WTC11 (cell line): Measurements from ENCODE around the gene SLC24A3. TPM values are rescaled to one million over a fixed set of nuclear protein-coding genes. Genes with fewer than 3 reads are reported as not detected.

ENCODE experiments used
- ATAC-seq: fragments of 200-7000 bp; cut with Tn5 transposase; 2 replicates; pipeline ENCODE4 v1.10.0; 2021; ENCODE audit warnings: mild to moderate bottlenecking, moderate library complexity
- CTCF ChIA-PET: fragments of 300-600 bp; sonication (Branson Sonifier 250); formaldehyde crosslinking; loops from one replicate; lab custom pipeline; 2021; ENCODE audit warnings: antibody characterized with exemption; lab: Charles Lee
- POLR2A ChIA-PET: fragments of 350-600 bp; sonication (Branson Sonifier 250); formaldehyde crosslinking; loops from one replicate; lab custom pipeline; 2021; ENCODE audit warnings: antibody characterized with exemption; lab: Charles Lee
- DNase-seq: peaks from one replicate; pipeline ENCODE4 v3.0.0; 2021; ENCODE audit warnings: low spot score
- H3K27ac Mint-ChIP-seq: 2 replicates; pipeline ENCODE4 v1.8.0; 2021; ENCODE audit warnings: mixed read lengths
- H3K27me3 Mint-ChIP-seq: 2 replicates; pipeline ENCODE4 v1.8.0; 2021; ENCODE audit warnings: low read depth, mild to moderate bottlenecking, moderate library complexity, mixed read lengths
- H3K36me3 Mint-ChIP-seq: 2 replicates; pipeline ENCODE4 v1.8.0; 2021; ENCODE audit warnings: mixed read lengths
- H3K4me1 Mint-ChIP-seq: 2 replicates; pipeline ENCODE4 v1.8.0; 2022; ENCODE audit warnings: mixed read lengths
- H3K4me3 Mint-ChIP-seq: 2 replicates; pipeline ENCODE4 v1.8.0; 2021; ENCODE audit warnings: mild to moderate bottlenecking, moderate library complexity, mixed read lengths
- H3K9me3 Mint-ChIP-seq: 2 replicates; pipeline ENCODE4 v1.8.0; 2021; ENCODE audit warnings: mixed read lengths
- AR ChIP-seq: fragments of 250-450 bp; sonication (Bioruptor Pico); IDR thresholded peaks from 2 replicates; pipeline ENCODE4 v1.9.0; 2021; ENCODE audit warnings: mild to moderate bottlenecking
- ATF3 ChIP-seq: sonication (generic); formaldehyde crosslinking; conservative IDR thresholded peaks from 2 replicates; pipeline ENCODE4 v1.8.1; 2022; ENCODE audit warnings: mild to moderate bottlenecking, missing genetic modification reagents
- CBFB ChIP-seq: sonication (generic); formaldehyde crosslinking; IDR thresholded peaks from 2 replicates; pipeline ENCODE4 v1.8.1; 2022; ENCODE audit warnings: mild to moderate bottlenecking, low read depth, missing genetic modification reagents
- CTCF ChIP-seq: fragments of 200-600 bp; IDR thresholded peaks from 2 replicates; pipeline ENCODE4 v1.8.0; 2022; ENCODE audit warnings: antibody characterized with exemption
- E2F1 ChIP-seq: sonication (generic); formaldehyde crosslinking; IDR thresholded peaks from 2 replicates; pipeline ENCODE4 v1.8.0; 2022; ENCODE audit warnings: mild to moderate bottlenecking, missing genetic modification reagents
- E2F4 ChIP-seq: sonication (generic); formaldehyde crosslinking; IDR thresholded peaks from 2 replicates; pipeline ENCODE4 v1.8.1; 2022; ENCODE audit warnings: low read depth, mild to moderate bottlenecking, moderate library complexity, missing genetic modification reagents, borderline replicate concordance
- ETV6 ChIP-seq: sonication (generic); formaldehyde crosslinking; IDR thresholded peaks from 2 replicates; pipeline ENCODE4 v1.8.1; 2022; ENCODE audit warnings: mild to moderate bottlenecking, missing genetic modification reagents
- HMGA2 ChIP-seq: fragments of 250-450 bp; sonication (Bioruptor Pico); IDR thresholded peaks from 2 replicates; pipeline ENCODE4 v1.4.0; 2021; ENCODE audit warnings: mild to moderate bottlenecking, moderate library complexity
- JAZF1 ChIP-seq: fragments of 250-450 bp; sonication (Bioruptor Pico); IDR thresholded peaks from 2 replicates; pipeline ENCODE4 v1.9.0; 2021; ENCODE audit warnings: moderate library complexity, mild to moderate bottlenecking, inconsistent platforms
- NFATC4 ChIP-seq: fragments of 250-450 bp; sonication (Bioruptor Pico); IDR thresholded peaks from 2 replicates; pipeline ENCODE4 v1.9.0; 2021; ENCODE audit warnings: mild to moderate bottlenecking
- NFE2L1 ChIP-seq: sonication (generic); formaldehyde crosslinking; IDR thresholded peaks from 2 replicates; pipeline ENCODE4 v1.8.1; 2023; ENCODE audit warnings: missing genetic modification reagents
- OVOL2 ChIP-seq: fragments of 250-450 bp; sonication (Bioruptor Pico); IDR thresholded peaks from 2 replicates; pipeline ENCODE4 v1.9.0; 2021; ENCODE audit warnings: mild to moderate bottlenecking, borderline replicate concordance
- SMAD3 ChIP-seq: sonication (generic); formaldehyde crosslinking; IDR thresholded peaks from 2 replicates; pipeline ENCODE4 v1.8.0; 2022; ENCODE audit warnings: missing genetic modification reagents, mild to moderate bottlenecking, borderline replicate concordance
- SMAD4 ChIP-seq: sonication (generic); formaldehyde crosslinking; IDR thresholded peaks from 2 replicates; pipeline ENCODE4 v1.8.0; 2022; ENCODE audit warnings: mild to moderate bottlenecking, missing genetic modification reagents
- SP1 ChIP-seq: sonication (generic); formaldehyde crosslinking; conservative IDR thresholded peaks from 2 replicates; pipeline ENCODE4 v1.8.1; 2022; ENCODE audit warnings: missing genetic modification reagents
- TCF7 ChIP-seq: sonication (generic); formaldehyde crosslinking; IDR thresholded peaks from 2 replicates; pipeline ENCODE4 v1.8.0; 2022; ENCODE audit warnings: mild to moderate bottlenecking, low read depth, missing genetic modification reagents, moderate library complexity
- ZNF121 ChIP-seq: sonication (generic); formaldehyde crosslinking; IDR thresholded peaks from 2 replicates; pipeline ENCODE4 v1.8.0; 2023; ENCODE audit warnings: missing genetic modification reagents
- ZNF138 ChIP-seq: sonication (generic); formaldehyde crosslinking; conservative IDR thresholded peaks from 2 replicates; pipeline ENCODE4 v1.8.1; 2022; ENCODE audit warnings: mild to moderate bottlenecking, moderate library complexity, missing genetic modification reagents
- ZNF219 ChIP-seq: sonication (generic); formaldehyde crosslinking; IDR thresholded peaks from 2 replicates; pipeline ENCODE4 v1.8.0; 2023; ENCODE audit warnings: missing genetic modification reagents, mild to moderate bottlenecking, borderline replicate concordance
- ZNF232 ChIP-seq: sonication (generic); formaldehyde crosslinking; IDR thresholded peaks from 2 replicates; pipeline ENCODE4 v1.8.0; 2022; ENCODE audit warnings: mild to moderate bottlenecking, missing genetic modification reagents
- ZNF263 ChIP-seq: sonication (generic); formaldehyde crosslinking; IDR thresholded peaks from 2 replicates; pipeline ENCODE4 v1.8.1; 2022; ENCODE audit warnings: low read depth, mild to moderate bottlenecking, moderate library complexity, missing genetic modification reagents
- ZNF425 ChIP-seq: fragments of 250-450 bp; sonication (Bioruptor Pico); conservative IDR thresholded peaks from 2 replicates; pipeline ENCODE4 v1.9.0; 2021; ENCODE audit warnings: mild to moderate bottlenecking
- ZNF532 ChIP-seq: fragments of 250-450 bp; sonication (Bioruptor Pico); IDR thresholded peaks from 2 replicates; pipeline ENCODE4 v1.9.0; 2021; ENCODE audit warnings: mild to moderate bottlenecking, borderline replicate concordance
- ZNF671 ChIP-seq: fragments of 250-450 bp; sonication (Bioruptor Pico); IDR thresholded peaks from 2 replicates; pipeline ENCODE4 v1.8.0; 2021; ENCODE audit warnings: mild to moderate bottlenecking
- total RNA-seq: library from RNA; stranded (reverse); gene quantifications from 3 replicates; pipeline ENCODE4 v1.2.3, GENCODE V29; 2021

Gene SLC24A3
- total RNA-seq, 1 experiment from 2014 or later: 5.7 TPM

GRCh38 chr20:19407736-19408135, 195.3 kb downstream of the SLC24A3 start:
- no peak overlapping the region for H3K4me3 Mint-ChIP-seq
- CTCF ChIA-PET: no interaction called here
- H3K36me3 Mint-ChIP-seq: peaks cover 3% of the 10 kb centered on the region
- TF ChIP-seq OVOL2 (CRISPR knock-in tag) (no peak), SMAD4 (no peak), HMGA2 (CRISPR knock-in tag) (no peak), ZNF138 (CRISPR knock-in tag) (no peak), SP1 (no peak), ZNF232 (CRISPR knock-in tag) (no peak), AR (CRISPR knock-in tag) (no peak), JAZF1 (CRISPR knock-in tag) (no peak), TCF7 (CRISPR knock-in tag) (no peak), CBFB (no peak), ZNF671 (CRISPR knock-in tag) (no peak), ZNF263 (CRISPR knock-in tag) (no peak), ATF3 (CRISPR knock-in tag) (no peak), ETV6 (CRISPR knock-in tag) (no peak), E2F1 (CRISPR knock-in tag) (no peak), E2F4 (no peak), ZNF425 (no peak), ZNF219 (CRISPR knock-in tag) (no peak)
- POLR2A ChIA-PET: no interaction called here
- no peak overlapping the region for H3K27ac Mint-ChIP-seq
- peaks cover 32% of the 10 kb centered on the region for H3K4me1 Mint-ChIP-seq
- ATAC-seq (no peak), DNase-seq (no peak)
- peaks cover 28% of the 10 kb centered on the region for H3K9me3 Mint-ChIP-seq
- no peaks in the 10 kb centered on the region; the same call in 1 of the 2 replicates for H3K27me3 Mint-ChIP-seq

GRCh38 chr20:19408971-19409370, 196.5 kb downstream of the SLC24A3 start:
- Mint-ChIP-seq H3K27ac (no peak overlapping the region), H3K4me1 (peaks cover 27% of the 10 kb centered on the region), H3K36me3 (peaks cover 3% of the 10 kb centered on the region), H3K9me3 (peaks cover 28% of the 10 kb centered on the region), H3K4me3 (no peak overlapping the region), H3K27me3 (no peaks in the 10 kb centered on the region; the same call in 1 of the 2 replicates)
- DNase-seq (no peak), ATAC-seq (no peak)
- CTCF ChIA-PET: no interaction called here
- POLR2A ChIA-PET: no interaction called here
- TF ChIP-seq CTCF (no peak), ZNF121 (CRISPR knock-in tag) (no peak), OVOL2 (CRISPR knock-in tag) (no peak), SMAD3 (CRISPR knock-in tag) (no peak), NFE2L1 (CRISPR knock-in tag) (no peak), ZNF263 (CRISPR knock-in tag) (no peak), ZNF219 (CRISPR knock-in tag) (no peak), ZNF532 (CRISPR knock-in tag) (no peak), NFATC4 (CRISPR knock-in tag) (no peak)
